Hematopoietic multipotent progenitor cell treated with erythropoietin and hydrocortisone succinate and interleukin-3 and kit ligand, for 6 days (in vitro differentiated cells): ENCODE measurements around the gene ALOXE3.

Experiments
- DNase-seq: peaks from one replicate; pipeline ENCODE4 v3.0.0-alpha.2; 2015

Gene ALOXE3

GRCh38 chr17:8141741-8142140, 23.4 kb upstream of the ALOXE3 start:
- no peak for DNase-seq

GRCh38 chr17:8141045-8141444, 22.7 kb upstream of the ALOXE3 start:
- DNase-seq: no peak

- no peak for DNase-seq
These were observed 22.0 kb upstream of the ALOXE3 start for GRCh38 chr17:8140065-8141029.

- DNase-seq: peak; percentile 99
These were observed 20.5 kb upstream of the ALOXE3 start for GRCh38 chr17:8138672-8139371.

- no peak for DNase-seq
These were observed 20.0 kb upstream of the ALOXE3 start for GRCh38 chr17:8138374-8138671.

GRCh38 chr17:8137645-8138373, 19.5 kb upstream of the ALOXE3 start:
- no peak for DNase-seq

- DNase-seq: no peak
These were observed 15.6 kb upstream of the ALOXE3 start for GRCh38 chr17:8133941-8134340.

GRCh38 chr17:8133399-8133798, 15.1 kb upstream of the ALOXE3 start:
- no peak for DNase-seq

GRCh38 chr17:8131844-8132441, 13.6 kb upstream of the ALOXE3 start:
- no peak for DNase-seq

- DNase-seq: no peak
These were observed 9.9 kb upstream of the ALOXE3 start for GRCh38 chr17:8128125-8128784.

GRCh38 chr17:8126491-8127066, 8.3 kb upstream of the ALOXE3 start:
- peak; percentile 66 for DNase-seq

GRCh38 chr17:8125947-8126490, 7.7 kb upstream of the ALOXE3 start:
- DNase-seq: peak; percentile 56

- DNase-seq: peak; percentile 83
These were observed 7.0 kb upstream of the ALOXE3 start for GRCh38 chr17:8125154-8125946.

GRCh38 chr17:8124350-8125153, 6.2 kb upstream of the ALOXE3 start:
- DNase-seq: peak; percentile 59

GRCh38 chr17:8123695-8124349, 5.5 kb upstream of the ALOXE3 start, which contains the start of gene HES7:
Gene HES7 (minus strand): TSS chr17:8124106. CDS start chr17:8124084, 22 bp downstream.
- no peak for DNase-seq

- DNase-seq: peak; percentile 48
These were observed 4.8 kb upstream of the ALOXE3 start for GRCh38 chr17:8122924-8123694.

- DNase-seq: peak; percentile 41
These were observed 4.2 kb upstream of the ALOXE3 start for GRCh38 chr17:8122422-8122923.

- DNase-seq: peak; percentile 80
These were observed 3.5 kb upstream of the ALOXE3 start for GRCh38 chr17:8121681-8122421.
